ENCODE measurements around the gene RTP2. TPM values are rescaled to one million over a fixed set of nuclear protein-coding genes. Genes with fewer than 3 reads are reported as not detected.

The RTP2 gene
- total and polyA plus RNA-seq, 2 donors (not counting 3 experiments of a cell fraction or from before 2014, with no cell fraction given), result not detected

DNA sequence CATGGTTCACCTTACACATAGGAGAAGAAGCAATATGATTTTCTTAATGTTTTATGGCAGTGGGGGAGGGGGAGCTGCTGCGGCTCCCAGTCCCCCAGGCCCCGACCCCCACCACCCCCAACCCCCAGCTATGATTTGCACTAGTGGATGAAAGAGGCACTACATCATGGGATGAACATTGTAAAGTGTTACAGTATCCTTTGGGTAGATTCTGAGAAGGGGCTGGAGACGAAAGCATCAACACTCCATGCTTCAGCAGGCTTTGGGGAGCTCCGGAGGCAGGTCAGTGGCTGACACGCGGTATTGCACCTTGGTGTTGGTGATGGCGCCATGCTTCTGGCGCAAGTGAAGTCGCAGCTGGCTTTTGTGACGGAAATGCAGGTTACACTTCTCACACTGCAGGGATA, 19.9 kb upstream of the RTP2 start:
- H3K4me3 ChIP-seq (replicated peaks in 1 of 3; ENCODE audit: insufficient read depth in 1 of 3, low read depth in 1 of 3, low read length in 3 of 3), result no peak overlapping the region
- H4K20me1 ChIP-seq (replicated peaks; ENCODE audit: control insufficient read depth, extremely low read depth, insufficient read depth, low read length), result no peaks in the 10 kb centered on the region
- dilution Hi-C loops (cut with MboI; ENCODE audit: extremely low pct_ligation_motif_present, low sequenced_read_pairs) (no loop called here), intact Hi-C loops (cut with micrococcal nuclease) (no loop called here)
- no peak overlapping the region for H3K27ac ChIP-seq (ENCODE audit: insufficient read depth, low read depth, low read length)
- no peaks in the 10 kb centered on the region for H3K9me3 ChIP-seq (replicated peaks; ENCODE audit: control insufficient read depth, insufficient read depth, low read length)
- H2AFZ ChIP-seq (ENCODE audit: low read depth, low read length), result no peak overlapping the region
- no peak for DNase-seq (ENCODE audit: low read depth, low spot score)
- H3K4me2 ChIP-seq (ENCODE audit: insufficient read depth, low read length), result no peak overlapping the region
- H3K79me2 ChIP-seq (ENCODE audit: control insufficient read depth, insufficient read depth, low read length), result no peaks in the 10 kb centered on the region
- no peak for TF ChIP-seq POLR2A (IDR thresholded peaks at IDR 0.05; ENCODE audit: low read depth, low read length)
- TF ChIP-seq, protein P1, sequence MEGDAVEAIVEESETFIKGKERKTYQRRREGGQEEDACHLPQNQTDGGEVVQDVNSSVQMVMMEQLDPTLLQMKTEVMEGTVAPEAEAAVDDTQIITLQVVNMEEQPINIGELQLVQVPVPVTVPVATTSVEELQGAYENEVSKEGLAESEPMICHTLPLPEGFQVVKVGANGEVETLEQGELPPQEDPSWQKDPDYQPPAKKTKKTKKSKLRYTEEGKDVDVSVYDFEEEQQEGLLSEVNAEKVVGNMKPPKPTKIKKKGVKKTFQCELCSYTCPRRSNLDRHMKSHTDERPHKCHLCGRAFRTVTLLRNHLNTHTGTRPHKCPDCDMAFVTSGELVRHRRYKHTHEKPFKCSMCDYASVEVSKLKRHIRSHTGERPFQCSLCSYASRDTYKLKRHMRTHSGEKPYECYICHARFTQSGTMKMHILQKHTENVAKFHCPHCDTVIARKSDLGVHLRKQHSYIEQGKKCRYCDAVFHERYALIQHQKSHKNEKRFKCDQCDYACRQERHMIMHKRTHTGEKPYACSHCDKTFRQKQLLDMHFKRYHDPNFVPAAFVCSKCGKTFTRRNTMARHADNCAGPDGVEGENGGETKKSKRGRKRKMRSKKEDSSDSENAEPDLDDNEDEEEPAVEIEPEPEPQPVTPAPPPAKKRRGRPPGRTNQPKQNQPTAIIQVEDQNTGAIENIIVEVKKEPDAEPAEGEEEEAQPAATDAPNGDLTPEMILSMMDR (IDR thresholded peaks at IDR 0.05; ENCODE audit: extremely low read depth in 1 of 2, insufficient read depth in 1 of 2, low read depth in 1 of 2, low read length in 2 of 2), result no peak
- TF ChIP-seq FOS (IDR thresholded peaks at IDR 0.05; ENCODE audit: borderline replicate concordance, insufficient read depth, low read length), result no peak
- TF ChIP-seq EZH2 (IDR thresholded peaks at IDR 0.05; ENCODE audit: borderline replicate concordance, low read depth, low read length, severe bottlenecking), result no peak
- TF ChIP-seq MYC (IDR thresholded peaks at IDR 0.05; ENCODE audit: low read depth, low read length), result no peak
- no peak for TF ChIP-seq JUN (IDR thresholded peaks at IDR 0.05; ENCODE audit: borderline replicate concordance, insufficient read depth, insufficient read length, low read depth)
- no peak for TF ChIP-seq GATA2 (IDR thresholded peaks at IDR 0.05; ENCODE audit: insufficient read depth, insufficient read length, low read depth, low read length)
- TF ChIP-seq, protein P2, sequence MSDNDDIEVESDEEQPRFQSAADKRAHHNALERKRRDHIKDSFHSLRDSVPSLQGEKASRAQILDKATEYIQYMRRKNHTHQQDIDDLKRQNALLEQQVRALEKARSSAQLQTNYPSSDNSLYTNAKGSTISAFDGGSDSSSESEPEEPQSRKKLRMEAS (IDR thresholded peaks at IDR 0.05; ENCODE audit: insufficient read depth, insufficient read length), result no peak
- TF ChIP-seq POLR2AphosphoS5 (IDR thresholded peaks at IDR 0.05; ENCODE audit: insufficient read depth, low read depth, low read length), result no peak
- BruUV-seq (replicated peaks), result no TSS peak
- H3K9me1 ChIP-seq (replicated peaks; ENCODE audit: control insufficient read depth, extremely low read depth, insufficient read depth, low read length), result no peaks in the 10 kb centered on the region
- no peak overlapping the region for H3K9ac ChIP-seq (replicated peaks; ENCODE audit: extremely low read depth, insufficient read depth, low read length)
- no peaks in the 10 kb centered on the region for H3K27me3 ChIP-seq (ENCODE audit: control insufficient read depth in 2 of 2, insufficient read depth in 2 of 2, low read length in 2 of 2)
- POLR2A ChIA-PET, result no interaction called here
- CTCF ChIA-PET, result no interaction called here
- no peak for FAIRE-seq
- peaks cover 20 to 27% of the 10 kb centered on the region in 2 experiments for H3K36me3 ChIP-seq (ENCODE audit: control insufficient read depth in 2 of 2, extremely low read depth in 1 of 2, insufficient read depth in 2 of 2, low read length in 2 of 2)
- H3K4me1 ChIP-seq (ENCODE audit: control insufficient read depth, extremely low read depth, insufficient read depth, low read length), result no peaks in the 10 kb centered on the region
